Breast epithelium (tissue), 3 donors: Measurements from ENCODE around the gene PRKCD.

ENCODE experiments used
- POLR2A ChIP-seq: fragments of 450-650 bp; IDR thresholded peaks from one replicate; pipeline ENCODE4 v1.6.1; 2016; ENCODE audit warnings: antibody characterized with exemption, mild to moderate bottlenecking, moderate library complexity
- TF ChIP-seq, protein P1 (sequence below), 3 donors: fragments of 450-650 bp; IDR thresholded peaks; one replicate each; pipeline ENCODE4 v1.5.1; 2016 to 2017; ENCODE audit warnings: antibody characterized with exemption in 3 of 3, mild to moderate bottlenecking in 3 of 3, moderate library complexity in 3 of 3

DNA sequence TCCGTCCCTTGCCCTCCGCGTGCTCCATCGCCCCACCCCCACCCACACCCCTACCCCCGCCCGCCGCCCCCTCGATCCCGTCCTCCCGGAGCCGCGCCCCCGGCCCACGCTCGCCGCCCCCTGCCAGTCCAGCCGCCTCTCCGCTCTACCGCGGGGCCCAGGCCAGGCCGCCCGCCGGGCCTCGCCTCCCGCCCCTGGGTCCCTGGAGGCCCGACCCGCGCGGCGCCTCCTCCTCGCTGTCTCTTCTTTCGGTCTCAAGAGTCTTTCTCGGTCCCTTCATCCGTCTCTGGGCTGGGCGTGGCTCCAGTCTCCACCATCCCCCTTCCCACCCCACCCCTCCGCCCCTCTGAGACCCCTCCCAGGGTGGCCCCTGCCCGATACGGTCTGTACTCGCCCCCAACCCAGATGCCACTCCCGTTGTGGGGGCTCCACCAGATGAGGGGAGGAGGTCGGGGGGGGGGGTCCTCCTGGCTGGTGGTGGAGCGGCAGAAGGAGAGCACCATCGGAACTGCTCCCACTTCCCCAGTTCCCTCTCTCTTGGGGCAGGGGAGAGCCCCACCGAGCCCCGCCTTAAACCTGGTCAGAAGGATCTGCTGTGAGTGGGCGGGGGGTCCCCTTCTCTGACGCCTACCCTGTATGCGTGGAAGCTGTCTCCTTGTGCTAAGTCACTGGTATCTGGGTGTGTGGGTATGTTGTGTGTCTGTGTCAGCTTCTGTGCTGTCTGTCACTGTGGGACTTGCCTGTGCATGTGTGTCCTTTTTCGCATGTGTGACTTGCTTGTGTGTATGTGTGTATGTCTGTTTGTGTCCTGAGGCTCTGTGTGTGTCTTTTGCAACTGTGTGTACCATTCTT lies 1.0 kb downstream of the PRKCD start:
- TF ChIP-seq, protein P1, sequence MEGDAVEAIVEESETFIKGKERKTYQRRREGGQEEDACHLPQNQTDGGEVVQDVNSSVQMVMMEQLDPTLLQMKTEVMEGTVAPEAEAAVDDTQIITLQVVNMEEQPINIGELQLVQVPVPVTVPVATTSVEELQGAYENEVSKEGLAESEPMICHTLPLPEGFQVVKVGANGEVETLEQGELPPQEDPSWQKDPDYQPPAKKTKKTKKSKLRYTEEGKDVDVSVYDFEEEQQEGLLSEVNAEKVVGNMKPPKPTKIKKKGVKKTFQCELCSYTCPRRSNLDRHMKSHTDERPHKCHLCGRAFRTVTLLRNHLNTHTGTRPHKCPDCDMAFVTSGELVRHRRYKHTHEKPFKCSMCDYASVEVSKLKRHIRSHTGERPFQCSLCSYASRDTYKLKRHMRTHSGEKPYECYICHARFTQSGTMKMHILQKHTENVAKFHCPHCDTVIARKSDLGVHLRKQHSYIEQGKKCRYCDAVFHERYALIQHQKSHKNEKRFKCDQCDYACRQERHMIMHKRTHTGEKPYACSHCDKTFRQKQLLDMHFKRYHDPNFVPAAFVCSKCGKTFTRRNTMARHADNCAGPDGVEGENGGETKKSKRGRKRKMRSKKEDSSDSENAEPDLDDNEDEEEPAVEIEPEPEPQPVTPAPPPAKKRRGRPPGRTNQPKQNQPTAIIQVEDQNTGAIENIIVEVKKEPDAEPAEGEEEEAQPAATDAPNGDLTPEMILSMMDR (IDR thresholded peaks at IDR 0.05) = no peak
- no peak for TF ChIP-seq POLR2A
